Upper lobe of right lung (tissue), 1 donor: ENCODE measurements around the gene ADRB1. TPM values are rescaled to one million over a fixed set of nuclear protein-coding genes. Genes with fewer than 3 reads are reported as not detected.

Source experiments
- ATAC-seq: fragments of 200-7000 bp; cut with Tn5 transposase; one replicate; pipeline ENCODE4 v1.9.1; 2020; ENCODE audit warnings: mild to moderate bottlenecking, moderate library complexity
- DNase-seq: peaks from one replicate; pipeline ENCODE4 v3.0.0-alpha.2; 2020
- H3K27ac ChIP-seq: fragments of 200-600 bp; one replicate; pipeline ENCODE4 v1.8.0; 2022
- H3K27me3 ChIP-seq: fragments of 200-600 bp; one replicate; pipeline ENCODE4 v1.8.0; 2022; ENCODE audit warnings: mild to moderate bottlenecking
- H3K36me3 ChIP-seq: fragments of 200-600 bp; one replicate; pipeline ENCODE4 v1.8.0; 2022
- H3K4me1 ChIP-seq: fragments of 200-600 bp; one replicate; pipeline ENCODE4 v1.8.0; 2022
- H3K4me3 ChIP-seq: fragments of 200-600 bp; one replicate; pipeline ENCODE4 v1.8.0; 2022; ENCODE audit warnings: mild to moderate bottlenecking
- H3K9me3 ChIP-seq: fragments of 200-600 bp; one replicate; pipeline ENCODE4 v1.8.0; 2022
- intact Hi-C: fragments of 100-400 bp; cut with DNase I; formaldehyde crosslinking; loops from one replicate; pipeline ENCODE4 v1.11.0; 2022
- total RNA-seq: library from RNA; stranded (reverse); fragmentation: NEBNext Ultra II Directional; extraction: Animal tissue kit (Norgen Biotek cat#: 25700); gene quantifications from one replicate; pipeline ENCODE4 v1.2.1, GENCODE V29; 2021
- TF ChIP-seq, protein P1 (sequence below): fragments of 200-600 bp; IDR thresholded peaks from one replicate; pipeline ENCODE4 v1.8.0; 2022; ENCODE audit warnings: antibody characterized with exemption
- donor health status: DM: no; HTN: yes; CAD: no; lungs with severe emphysema.

The ADRB1 gene
- total RNA-seq, 1 donor from 2014 or later = 18.6 TPM

- no peak overlapping the region for H3K27ac ChIP-seq
- intact Hi-C loops = no loop called here
- no peaks in the 10 kb centered on the region for H3K36me3 ChIP-seq
- H3K9me3 ChIP-seq = no peaks in the 10 kb centered on the region
- no peaks in the 10 kb centered on the region for H3K27me3 ChIP-seq
- DNase-seq = no peak
- TF ChIP-seq, protein P1, sequence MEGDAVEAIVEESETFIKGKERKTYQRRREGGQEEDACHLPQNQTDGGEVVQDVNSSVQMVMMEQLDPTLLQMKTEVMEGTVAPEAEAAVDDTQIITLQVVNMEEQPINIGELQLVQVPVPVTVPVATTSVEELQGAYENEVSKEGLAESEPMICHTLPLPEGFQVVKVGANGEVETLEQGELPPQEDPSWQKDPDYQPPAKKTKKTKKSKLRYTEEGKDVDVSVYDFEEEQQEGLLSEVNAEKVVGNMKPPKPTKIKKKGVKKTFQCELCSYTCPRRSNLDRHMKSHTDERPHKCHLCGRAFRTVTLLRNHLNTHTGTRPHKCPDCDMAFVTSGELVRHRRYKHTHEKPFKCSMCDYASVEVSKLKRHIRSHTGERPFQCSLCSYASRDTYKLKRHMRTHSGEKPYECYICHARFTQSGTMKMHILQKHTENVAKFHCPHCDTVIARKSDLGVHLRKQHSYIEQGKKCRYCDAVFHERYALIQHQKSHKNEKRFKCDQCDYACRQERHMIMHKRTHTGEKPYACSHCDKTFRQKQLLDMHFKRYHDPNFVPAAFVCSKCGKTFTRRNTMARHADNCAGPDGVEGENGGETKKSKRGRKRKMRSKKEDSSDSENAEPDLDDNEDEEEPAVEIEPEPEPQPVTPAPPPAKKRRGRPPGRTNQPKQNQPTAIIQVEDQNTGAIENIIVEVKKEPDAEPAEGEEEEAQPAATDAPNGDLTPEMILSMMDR = no peak
- H3K4me1 ChIP-seq = no peaks in the 10 kb centered on the region
- H3K4me3 ChIP-seq = no peak overlapping the region
- ATAC-seq = no peak
Measured at GRCh38 chr10:114094795-114095194, 51.1 kb downstream of the ADRB1 start.

- peaks cover 6% of the 10 kb centered on the region for H3K4me1 ChIP-seq
- no peak for ATAC-seq
- no peak overlapping the region for H3K27ac ChIP-seq
- H3K4me3 ChIP-seq = no peak overlapping the region
- H3K36me3 ChIP-seq = no peaks in the 10 kb centered on the region
- no peaks in the 10 kb centered on the region for H3K27me3 ChIP-seq
- DNase-seq = no peak
- no peaks in the 10 kb centered on the region for H3K9me3 ChIP-seq
- intact Hi-C loops = no loop called here
- TF ChIP-seq, protein P1 = no peak
Measured at GRCh38 chr10:114095559-114096337, 52.1 kb downstream of the ADRB1 start.

Other genes starting within 250 kb of the ADRB1 start
- 6.1 TPM for gene DCLRE1A, start 189.8 kb upstream of the ADRB1 start, total RNA-seq
- 46.1 TPM for gene NHLRC2, start 189.2 kb upstream of the ADRB1 start, total RNA-seq
- gene CCDC186, start 130.3 kb downstream of the ADRB1 start, total RNA-seq = 33.3 TPM
- gene TDRD1, start 135.5 kb downstream of the ADRB1 start, total RNA-seq = 0.14 TPM
- gene VWA2, start 195.4 kb downstream of the ADRB1 start, total RNA-seq = 15.5 TPM